Hematopoietic multipotent progenitor cell treated with erythropoietin and hydrocortisone succinate and interleukin-3 and kit ligand, for 17 days (in vitro differentiated cells): ENCODE data around the gene CDH8.
"Not testable (repeated sequence)": the region's sequence is repeated elsewhere in the genome, so short reads cannot be mapped to it uniquely, and the experiment has no call there.

Source experiments
- DNase-seq: peaks from one replicate; pipeline ENCODE4 v3.0.0-alpha.2; 2015; ENCODE audit warnings: low spot score

The CDH8 gene

GRCh38 chr16:61862221-61863155 is 173.8 kb downstream of the CDH8 start:
- DNase-seq: no peak

GRCh38 chr16:61858988-61859387 is 177.2 kb downstream of the CDH8 start:
- no peak for DNase-seq

GRCh38 chr16:61842666-61843065 is 193.6 kb downstream of the CDH8 start:
- DNase-seq: no peak

GRCh38 chr16:61836804-61837393 is 199.3 kb downstream of the CDH8 start:
- DNase-seq: no peak

GRCh38 chr16:61834082-61834481 is 202.2 kb downstream of the CDH8 start:
- no peak for DNase-seq

GRCh38 chr16:61831351-61831917 is 204.8 kb downstream of the CDH8 start:
- no peak for DNase-seq

GRCh38 chr16:61829631-61830030 is 206.6 kb downstream of the CDH8 start:
- DNase-seq: no peak

- no peak for DNase-seq
These were observed 212.9 kb downstream of the CDH8 start for GRCh38 chr16:61823326-61823725.

GRCh38 chr16:61820820-61821219 is 215.4 kb downstream of the CDH8 start:
- DNase-seq: no peak

GRCh38 chr16:61820398-61820797 is 215.8 kb downstream of the CDH8 start:
- DNase-seq: no peak

GRCh38 chr16:61818850-61819249 is 217.4 kb downstream of the CDH8 start:
- no peak for DNase-seq

GRCh38 chr16:61817583-61818278 is 218.5 kb downstream of the CDH8 start:
- DNase-seq: no peak

- DNase-seq: no peak
These were observed 221.4 kb downstream of the CDH8 start for GRCh38 chr16:61814726-61815347.

- no peak for DNase-seq
These were observed 222.9 kb downstream of the CDH8 start for GRCh38 chr16:61813339-61813738.

- no peak for DNase-seq
These were observed 224.0 kb downstream of the CDH8 start for GRCh38 chr16:61812251-61812650.

GRCh38 chr16:61807551-61807950 is 228.7 kb downstream of the CDH8 start:
- DNase-seq: no peak

- DNase-seq: not testable (repeated sequence)
These were observed 235.0 kb downstream of the CDH8 start for GRCh38 chr16:61801217-61801616.

- no peak for DNase-seq
These were observed 237.5 kb downstream of the CDH8 start for GRCh38 chr16:61798741-61799140.

GRCh38 chr16:61797961-61798507 is 238.2 kb downstream of the CDH8 start:
- DNase-seq: no peak

GRCh38 chr16:61797296-61797795 is 238.9 kb downstream of the CDH8 start:
- DNase-seq: no peak

- DNase-seq: no peak
These were observed 243.9 kb downstream of the CDH8 start for GRCh38 chr16:61792194-61792909.
